Calu3 (cell line): ENCODE results near the gene KAT2B. TPM values are rescaled to one million over a fixed set of nuclear protein-coding genes. Genes with fewer than 3 reads are reported as not detected.

Experiments used
- BruUV-seq: library from RNA; stranded (reverse); fragments of 400-500 nt; replicated peaks from 2 replicates; lab custom pipeline; 2021; lab: Mats Ljungman, UMichigan
- CTCF ChIA-PET: fragments of 300-600 bp; sonication (Branson Sonifier 250); formaldehyde crosslinking; loops from one replicate; lab custom pipeline; 2022; ENCODE audit warnings: antibody characterized with exemption; lab: Charles Lee
- DNase-seq: peaks from one replicate; pipeline ENCODE4 v3.0.0; 2022
- H3K27ac Mint-ChIP-seq: one replicate; pipeline ENCODE4 v1.8.0; 2022; ENCODE audit warnings: mixed read lengths; ENCODE audit not compliant: unreplicated experiment
- H3K27me3 Mint-ChIP-seq: one replicate; pipeline ENCODE4 v1.8.0; 2022; ENCODE audit warnings: mixed read lengths; ENCODE audit not compliant: unreplicated experiment
- H3K36me3 Mint-ChIP-seq: one replicate; pipeline ENCODE4 v1.8.0; 2022; ENCODE audit warnings: mild to moderate bottlenecking, moderate library complexity, mixed read lengths; ENCODE audit not compliant: insufficient read depth, unreplicated experiment
- H3K4me1 Mint-ChIP-seq: one replicate; pipeline ENCODE4 v1.8.0; 2022; ENCODE audit warnings: mild to moderate bottlenecking, low read depth, mixed read lengths; ENCODE audit not compliant: unreplicated experiment
- H3K4me3 Mint-ChIP-seq: one replicate; pipeline ENCODE4 v1.8.0; 2022; ENCODE audit warnings: mild to moderate bottlenecking, low read depth, moderate library complexity, mixed read lengths; ENCODE audit not compliant: unreplicated experiment
- H3K9me3 Mint-ChIP-seq: one replicate; pipeline ENCODE4 v1.8.0; 2022; ENCODE audit warnings: low read depth, mixed read lengths; ENCODE audit not compliant: unreplicated experiment
- intact Hi-C: fragments of 100-400 bp; cut with micrococcal nuclease; formaldehyde crosslinking; loops from one replicate; pipeline ENCODE4 v1.10.0; 2022; ENCODE audit not compliant: unreplicated experiment
- total RNA-seq: library from RNA; stranded (reverse); gene quantifications from 2 replicates; pipeline ENCODE4 v1.2.3, GENCODE V29; 2022
- TF ChIP-seq, protein P1 (sequence below): fragments of 200-600 bp; IDR thresholded peaks from one replicate; pipeline ENCODE4 v1.8.0; 2022; ENCODE audit warnings: antibody characterized with exemption; ENCODE audit not compliant: unreplicated experiment

The KAT2B gene
- total RNA-seq, 1 experiment from 2014 or later = 13.8 TPM

GRCh38 chr3:20064387-20064786 lies 24.1 kb downstream of the KAT2B start:
- no peaks in the 10 kb centered on the region for H3K9me3 Mint-ChIP-seq
- no peak for DNase-seq
- no peak overlapping the region for H3K27ac Mint-ChIP-seq
- CTCF ChIA-PET = no interaction called here
- no peaks in the 10 kb centered on the region for H3K36me3 Mint-ChIP-seq
- TF ChIP-seq, protein P1, sequence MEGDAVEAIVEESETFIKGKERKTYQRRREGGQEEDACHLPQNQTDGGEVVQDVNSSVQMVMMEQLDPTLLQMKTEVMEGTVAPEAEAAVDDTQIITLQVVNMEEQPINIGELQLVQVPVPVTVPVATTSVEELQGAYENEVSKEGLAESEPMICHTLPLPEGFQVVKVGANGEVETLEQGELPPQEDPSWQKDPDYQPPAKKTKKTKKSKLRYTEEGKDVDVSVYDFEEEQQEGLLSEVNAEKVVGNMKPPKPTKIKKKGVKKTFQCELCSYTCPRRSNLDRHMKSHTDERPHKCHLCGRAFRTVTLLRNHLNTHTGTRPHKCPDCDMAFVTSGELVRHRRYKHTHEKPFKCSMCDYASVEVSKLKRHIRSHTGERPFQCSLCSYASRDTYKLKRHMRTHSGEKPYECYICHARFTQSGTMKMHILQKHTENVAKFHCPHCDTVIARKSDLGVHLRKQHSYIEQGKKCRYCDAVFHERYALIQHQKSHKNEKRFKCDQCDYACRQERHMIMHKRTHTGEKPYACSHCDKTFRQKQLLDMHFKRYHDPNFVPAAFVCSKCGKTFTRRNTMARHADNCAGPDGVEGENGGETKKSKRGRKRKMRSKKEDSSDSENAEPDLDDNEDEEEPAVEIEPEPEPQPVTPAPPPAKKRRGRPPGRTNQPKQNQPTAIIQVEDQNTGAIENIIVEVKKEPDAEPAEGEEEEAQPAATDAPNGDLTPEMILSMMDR = no peak
- BruUV-seq = no TSS peak
- no peak overlapping the region for H3K4me3 Mint-ChIP-seq
- intact Hi-C loops = no loop called here
- peaks cover 26% of the 10 kb centered on the region for H3K4me1 Mint-ChIP-seq
- no peaks in the 10 kb centered on the region for H3K27me3 Mint-ChIP-seq

DNA sequence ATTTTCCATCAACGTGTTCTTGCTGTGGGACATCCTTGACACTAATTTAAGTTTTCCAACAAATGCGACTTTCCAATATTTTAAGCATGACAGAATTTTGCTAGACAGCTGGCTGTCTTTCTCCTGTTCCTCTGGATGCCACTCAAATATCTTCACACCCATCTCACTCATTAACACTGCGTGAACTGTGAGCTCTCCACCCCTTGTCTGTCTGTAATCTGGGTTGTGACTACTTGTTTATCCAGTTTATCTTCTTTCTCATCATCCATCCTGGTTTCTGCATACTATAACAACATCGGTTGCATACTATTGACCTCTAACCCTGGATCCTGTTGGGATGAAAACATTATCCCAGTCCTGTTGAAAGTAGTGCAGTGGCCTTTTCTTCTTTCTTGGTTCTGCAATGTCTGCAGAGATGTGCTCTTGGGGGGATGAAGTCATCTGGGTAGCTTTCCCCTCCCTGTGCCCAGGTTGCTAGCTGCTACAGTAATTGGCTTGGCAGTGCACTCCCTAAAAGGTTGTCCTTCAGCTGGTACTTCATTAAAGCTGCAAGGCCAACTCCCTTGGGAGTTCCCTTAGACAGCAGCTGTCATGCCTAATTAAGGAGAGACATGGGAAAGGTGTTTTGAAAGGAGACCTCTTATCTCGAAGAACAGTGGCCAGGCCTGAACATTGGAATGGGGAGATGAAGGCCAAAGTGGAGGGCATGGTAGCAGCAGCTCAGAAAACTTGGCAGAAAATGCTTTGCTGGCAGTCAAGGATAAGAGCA lies 24.7 kb downstream of the KAT2B start:
- DNase-seq = no peak
- H3K4me1 Mint-ChIP-seq = peaks cover 26% of the 10 kb centered on the region
- TF ChIP-seq, protein P1 = no peak
- H3K4me3 Mint-ChIP-seq = no peak overlapping the region
- no TSS peak for BruUV-seq
- no peaks in the 10 kb centered on the region for H3K9me3 Mint-ChIP-seq
- intact Hi-C loops = no loop called here
- no peaks in the 10 kb centered on the region for H3K36me3 Mint-ChIP-seq
- no peak overlapping the region for H3K27ac Mint-ChIP-seq
- no peaks in the 10 kb centered on the region for H3K27me3 Mint-ChIP-seq
- CTCF ChIA-PET = no interaction called here

DNA sequence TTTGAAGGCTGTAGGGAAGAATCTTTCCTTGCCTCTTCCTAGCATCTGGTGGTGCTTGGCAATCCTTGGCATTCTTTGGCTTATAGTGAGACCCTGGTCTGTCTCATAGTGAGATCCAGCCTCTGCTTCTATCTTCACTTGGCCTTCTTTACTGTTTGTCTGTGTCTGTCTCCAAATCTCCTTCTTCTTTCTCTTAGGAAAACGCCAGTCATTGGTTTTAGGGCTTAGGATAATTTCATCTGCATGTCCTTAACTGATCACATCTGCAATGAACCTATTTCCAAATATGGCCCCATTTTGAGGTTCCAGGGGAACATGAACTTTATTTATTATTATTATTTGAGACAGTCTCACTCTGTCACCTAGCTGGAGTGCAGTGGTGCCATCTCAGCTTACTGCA lies 25.8 kb downstream of the KAT2B start:
- CTCF ChIA-PET = no interaction called here
- DNase-seq = no peak
- H3K27ac Mint-ChIP-seq = no peak overlapping the region
- peaks cover 21% of the 10 kb centered on the region for H3K4me1 Mint-ChIP-seq
- no peak overlapping the region for H3K4me3 Mint-ChIP-seq
- TF ChIP-seq, protein P1 = no peak
- no peaks in the 10 kb centered on the region for H3K27me3 Mint-ChIP-seq
- no peaks in the 10 kb centered on the region for H3K9me3 Mint-ChIP-seq
- no TSS peak for BruUV-seq
- H3K36me3 Mint-ChIP-seq = no peaks in the 10 kb centered on the region
- intact Hi-C loops = no loop called here

GRCh38 chr3:20066850-20067617 lies 26.8 kb downstream of the KAT2B start:
- DNase-seq = no peak
- Mint-ChIP-seq H3K4me3 (no peak overlapping the region), H3K9me3 (no peaks in the 10 kb centered on the region), H3K4me1 (peaks cover 18% of the 10 kb centered on the region), H3K36me3 (no peaks in the 10 kb centered on the region), H3K27me3 (no peaks in the 10 kb centered on the region), H3K27ac (no peak overlapping the region)
- intact Hi-C loops = no loop called here
- no TSS peak for BruUV-seq
- CTCF ChIA-PET = no interaction called here
- TF ChIP-seq, protein P1 = no peak
